ENCODE measurements around the gene PRKAR2B.

DNA sequence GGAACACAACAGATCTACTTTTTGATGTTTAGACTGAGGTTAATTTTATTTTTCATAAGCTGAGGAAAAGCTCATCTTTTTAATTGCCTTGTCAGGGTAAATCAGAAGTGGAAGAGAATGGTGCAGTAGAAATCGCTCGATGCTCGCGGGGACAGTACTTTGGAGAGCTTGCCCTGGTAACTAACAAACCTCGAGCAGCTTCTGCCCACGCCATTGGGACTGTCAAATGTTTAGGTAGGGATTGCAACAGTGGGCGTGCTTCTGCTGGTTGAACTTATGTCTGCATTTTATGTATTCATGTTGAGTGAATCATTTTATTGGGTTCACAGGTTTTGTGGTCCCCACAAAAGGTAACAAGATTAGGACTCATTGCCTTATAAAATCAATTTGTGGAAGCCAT is 112.6 kb downstream of the PRKAR2B start:
- no peak for TF ChIP-seq POLR2A (IDR thresholded peaks at IDR 0.05; ENCODE audit: low read depth, low read length)
- no peak for TF ChIP-seq TAF1 (IDR thresholded peaks at IDR 0.05; ENCODE audit: low read depth, low read length)
- no peak for TF ChIP-seq POLR2AphosphoS5 (IDR thresholded peaks at IDR 0.05; ENCODE audit: low read depth, low read length)
- no peak for TF ChIP-seq PAX5 (IDR thresholded peaks at IDR 0.05; ENCODE audit: insufficient read depth, low read length, severe bottlenecking)
- no peak for TF ChIP-seq SPI1 (IDR thresholded peaks at IDR 0.05; ENCODE audit: low read depth, low read length)

Data from GM12891 (cell line).